HG02678 (cell line): ENCODE results near the gene TMEM170B.

Source experiments
- ATAC-seq: cut with Tn5 transposase; IDR thresholded peaks from one replicate; pipeline ENCODE4 v1.9.1; 2021; ENCODE audit warnings: mild to moderate bottlenecking, moderate library complexity; ENCODE audit not compliant: unreplicated experiment

Gene TMEM170B

GRCh38 chr6:11584244-11584643 lies 46.7 kb downstream of the TMEM170B start:
- ATAC-seq, result no peak

- ATAC-seq, result no peak
These were observed 48.0 kb downstream of the TMEM170B start for GRCh38 chr6:11585426-11586016.

- ATAC-seq, result no peak
These were observed 48.6 kb downstream of the TMEM170B start for GRCh38 chr6:11586117-11586516.

- no peak for ATAC-seq
These were observed 49.0 kb downstream of the TMEM170B start for GRCh38 chr6:11586536-11586935.

GRCh38 chr6:11589261-11589660 lies 51.7 kb downstream of the TMEM170B start:
- ATAC-seq, result no peak

- ATAC-seq, result no peak
These were observed 54.9 kb downstream of the TMEM170B start for GRCh38 chr6:11592294-11592906.

GRCh38 chr6:11593096-11593495 lies 55.5 kb downstream of the TMEM170B start:
- no peak for ATAC-seq

GRCh38 chr6:11595903-11596302 lies 58.4 kb downstream of the TMEM170B start:
- ATAC-seq, result no peak

GRCh38 chr6:11596640-11597237 lies 59.2 kb downstream of the TMEM170B start:
- no peak for ATAC-seq

GRCh38 chr6:11598687-11599086 lies 61.1 kb downstream of the TMEM170B start:
- ATAC-seq, result no peak

GRCh38 chr6:11600251-11600650 lies 62.7 kb downstream of the TMEM170B start:
- no peak for ATAC-seq

GRCh38 chr6:11601776-11602605 lies 64.4 kb downstream of the TMEM170B start:
- no peak for ATAC-seq

GRCh38 chr6:11604215-11604614 lies 66.7 kb downstream of the TMEM170B start:
- ATAC-seq, result no peak

- no peak for ATAC-seq
These were observed 67.4 kb downstream of the TMEM170B start for GRCh38 chr6:11604836-11605506.

GRCh38 chr6:11605507-11605905 lies 68.0 kb downstream of the TMEM170B start:
- no peak for ATAC-seq

- no peak for ATAC-seq
These were observed 68.8 kb downstream of the TMEM170B start for GRCh38 chr6:11606332-11606731.

GRCh38 chr6:11607383-11607782 lies 69.8 kb downstream of the TMEM170B start:
- no peak for ATAC-seq

- no peak for ATAC-seq
These were observed 71.2 kb downstream of the TMEM170B start for GRCh38 chr6:11608600-11609323.

GRCh38 chr6:11609324-11610071 lies 71.9 kb downstream of the TMEM170B start:
- no peak for ATAC-seq

GRCh38 chr6:11613336-11613735 lies 75.8 kb downstream of the TMEM170B start:
- no peak for ATAC-seq
